ENCODE data around the gene CDH13.

Gene CDH13

DNA sequence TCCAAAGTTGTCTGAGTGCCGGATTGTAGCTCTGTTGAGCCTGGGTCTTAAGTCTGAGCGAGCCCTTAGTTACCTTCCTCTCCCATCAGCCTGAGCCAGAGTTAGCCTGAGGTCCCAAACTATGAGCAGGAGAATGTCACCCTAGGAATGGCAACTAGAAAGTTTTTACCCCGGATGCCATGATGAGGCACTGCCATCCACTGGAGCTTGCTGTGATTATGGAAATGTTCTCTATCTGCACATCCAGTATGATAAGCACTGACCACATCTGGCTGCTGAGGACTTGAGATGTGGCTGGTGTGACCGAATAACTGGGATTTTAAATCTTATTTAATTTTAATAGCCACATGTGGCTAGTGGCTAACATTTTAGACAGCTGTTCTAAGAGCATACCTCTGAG, 550.0 kb downstream of the CDH13 start:
- no peak overlapping the region for H3K27ac ChIP-seq (ENCODE audit: low read depth, low read length)
- no peak overlapping the region for H3K4me3 ChIP-seq (ENCODE audit: low read depth in 1 of 2, low read length in 2 of 2)
- no peak overlapping the region for H3K9ac ChIP-seq (ENCODE audit: low read length)
- H3K9me3 ChIP-seq (ENCODE audit: low read length): no peaks in the 10 kb centered on the region
- no peaks in the 10 kb centered on the region for H3K36me3 ChIP-seq (ENCODE audit: insufficient read depth, low read length)
- no peaks in the 10 kb centered on the region for H3K27me3 ChIP-seq (ENCODE audit: control insufficient read depth in 1 of 2, insufficient read depth in 2 of 2, low read length in 2 of 2)
- no peaks in the 10 kb centered on the region for H3K4me1 ChIP-seq (ENCODE audit: insufficient read depth, low read length)

DNA sequence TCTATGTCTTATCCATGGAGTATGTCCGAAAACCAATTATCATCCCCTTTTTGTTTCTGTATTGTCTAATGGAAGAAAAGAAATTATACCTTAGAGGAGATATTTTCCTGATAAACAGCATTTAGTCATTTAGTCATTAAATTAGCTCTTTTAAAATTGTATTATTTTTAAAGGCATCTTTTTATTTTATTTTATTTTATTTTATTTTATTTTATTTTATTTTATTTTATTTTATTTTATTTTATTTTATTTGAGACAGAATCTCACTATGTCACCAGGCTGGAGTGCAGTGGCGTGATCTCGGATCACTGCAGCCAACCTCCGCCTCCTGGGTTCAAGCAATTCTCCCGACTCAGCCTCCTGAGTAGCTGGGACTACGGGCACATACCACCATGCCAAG, 559.1 kb downstream of the CDH13 start:
- Histone ChIP-seq H3K36me3 (ENCODE audit: insufficient read depth, low read length) (no peaks in the 10 kb centered on the region), H3K4me1 (ENCODE audit: insufficient read depth, low read length) (no peaks in the 10 kb centered on the region)

DNA sequence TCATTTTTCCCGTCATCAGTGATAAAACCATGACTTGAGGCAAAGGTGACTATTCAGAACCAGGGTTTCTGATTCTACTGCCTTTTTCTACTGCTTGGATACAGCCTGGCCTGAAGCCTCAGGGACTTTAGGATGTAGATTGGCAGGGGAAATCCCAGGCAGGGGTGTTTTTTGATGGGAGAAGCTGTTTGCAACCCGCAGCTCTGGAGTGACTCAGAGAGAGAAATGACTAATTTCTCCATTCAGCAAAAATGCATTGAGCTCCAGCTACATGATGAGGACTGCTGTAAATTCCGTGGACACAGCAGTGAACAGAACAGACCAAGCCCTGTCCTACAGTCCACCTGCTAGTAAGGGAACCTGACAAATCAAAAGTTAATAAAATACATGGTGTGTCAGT, 560.6 kb downstream of the CDH13 start:
- no peak overlapping the region for H3K4me3 ChIP-seq (ENCODE audit: low read depth in 1 of 2, low read length in 2 of 2)

More for the DNA sequence above, 559.1 kb downstream of the CDH13 start:
- Histone ChIP-seq H3K27ac (ENCODE audit: low read depth, low read length) (no peak overlapping the region), H3K9ac (ENCODE audit: low read length) (no peak overlapping the region), H3K4me3 (ENCODE audit: low read depth in 1 of 2, low read length in 2 of 2) (no peak overlapping the region), H3K27me3 (ENCODE audit: control insufficient read depth in 1 of 2, insufficient read depth in 2 of 2, low read length in 2 of 2) (no peaks in the 10 kb centered on the region), H3K9me3 (ENCODE audit: low read length) (no peaks in the 10 kb centered on the region)

DNA sequence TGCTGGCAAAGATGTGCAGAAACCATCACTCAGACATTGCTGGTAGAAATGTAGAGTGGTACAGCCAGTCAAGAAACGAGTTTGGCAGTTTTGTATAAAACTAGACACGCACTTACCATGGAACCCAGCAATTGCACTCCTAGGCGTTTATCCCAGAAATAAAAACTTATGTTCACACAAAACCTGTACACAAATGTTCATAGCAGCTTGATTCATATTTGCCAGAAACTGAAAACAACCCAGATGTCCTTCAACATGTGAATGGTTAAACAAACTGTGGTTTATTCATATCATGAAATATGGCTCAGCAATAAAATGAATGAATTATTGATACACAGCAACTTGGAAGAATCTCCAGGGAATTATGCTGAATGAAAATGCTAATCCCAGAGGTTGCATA, 570.0 kb downstream of the CDH13 start:
- H3K9me3 ChIP-seq (ENCODE audit: low read length): no peaks in the 10 kb centered on the region
- no peak overlapping the region for H3K27ac ChIP-seq (ENCODE audit: low read depth, low read length)
- H3K27me3 ChIP-seq (ENCODE audit: control insufficient read depth in 1 of 2, insufficient read depth in 2 of 2, low read length in 2 of 2): no peaks in the 10 kb centered on the region
- no peaks in the 10 kb centered on the region for H3K4me1 ChIP-seq (ENCODE audit: insufficient read depth, low read length)
- H3K9ac ChIP-seq (ENCODE audit: low read length): no peak overlapping the region
- H3K36me3 ChIP-seq (ENCODE audit: insufficient read depth, low read length): no peaks in the 10 kb centered on the region
- H3K4me3 ChIP-seq (ENCODE audit: low read depth in 1 of 2, low read length in 2 of 2): no peak overlapping the region

More for the DNA sequence above, 560.6 kb downstream of the CDH13 start:
- H3K36me3 ChIP-seq (ENCODE audit: insufficient read depth, low read length): no peaks in the 10 kb centered on the region
- no peaks in the 10 kb centered on the region for H3K27me3 ChIP-seq (ENCODE audit: control insufficient read depth in 1 of 2, insufficient read depth in 2 of 2, low read length in 2 of 2)
- no peak overlapping the region for H3K27ac ChIP-seq (ENCODE audit: low read depth, low read length)
- no peaks in the 10 kb centered on the region for H3K4me1 ChIP-seq (ENCODE audit: insufficient read depth, low read length)
- no peak overlapping the region for H3K9ac ChIP-seq (ENCODE audit: low read length)
- H3K9me3 ChIP-seq (ENCODE audit: low read length): no peaks in the 10 kb centered on the region

DNA sequence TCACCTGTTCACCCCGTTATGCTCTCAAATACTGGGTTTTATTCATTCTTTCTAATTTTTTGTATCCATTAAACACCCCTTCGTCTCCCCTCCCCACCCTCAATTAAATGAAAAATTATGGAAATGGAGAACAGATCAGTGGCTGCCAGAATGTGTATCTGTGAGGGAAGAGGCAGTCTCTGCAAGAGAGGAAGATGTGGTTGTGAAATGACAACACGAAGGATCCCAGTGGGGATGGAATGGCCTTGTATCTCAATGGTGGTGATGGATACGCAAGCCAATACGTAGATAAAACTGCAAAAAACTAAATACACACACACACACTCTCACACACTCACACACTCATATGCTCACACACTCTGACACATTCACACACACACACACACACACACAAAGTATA, 570.7 kb downstream of the CDH13 start:
- no peak overlapping the region for H3K4me3 ChIP-seq (ENCODE audit: low read depth in 1 of 2, low read length in 2 of 2)

DNA sequence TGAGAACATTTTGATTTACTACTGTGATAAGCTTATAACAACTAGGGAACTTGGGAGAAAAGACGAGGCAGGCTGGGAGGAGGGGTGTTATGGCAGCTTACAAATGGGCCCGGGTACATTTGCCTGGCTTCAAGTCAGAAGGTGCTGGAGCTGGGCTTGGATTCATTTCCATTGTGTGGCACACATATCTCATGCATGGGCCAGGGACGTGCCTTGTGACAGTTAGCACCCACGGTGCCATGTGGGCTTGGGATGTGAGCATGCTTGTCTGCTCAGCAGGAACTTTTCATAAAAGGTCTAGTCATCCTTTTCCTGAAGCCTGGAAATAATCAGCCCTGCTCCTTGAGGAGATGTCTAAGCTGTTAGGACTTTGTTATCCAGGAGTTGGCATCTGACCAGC, 572.2 kb downstream of the CDH13 start:
- H3K9ac ChIP-seq (ENCODE audit: low read length): no peak overlapping the region
- H3K27ac ChIP-seq (ENCODE audit: low read depth, low read length): no peak overlapping the region
- no peaks in the 10 kb centered on the region for H3K4me1 ChIP-seq (ENCODE audit: insufficient read depth, low read length)
- no peaks in the 10 kb centered on the region for H3K9me3 ChIP-seq (ENCODE audit: low read length)
- H3K27me3 ChIP-seq (ENCODE audit: control insufficient read depth in 1 of 2, insufficient read depth in 2 of 2, low read length in 2 of 2): no peaks in the 10 kb centered on the region
- H3K4me3 ChIP-seq (ENCODE audit: low read depth in 1 of 2, low read length in 2 of 2): no peak overlapping the region
- H3K36me3 ChIP-seq (ENCODE audit: insufficient read depth, low read length): no peaks in the 10 kb centered on the region

More for the DNA sequence above, 570.7 kb downstream of the CDH13 start:
- no peak overlapping the region for H3K27ac ChIP-seq (ENCODE audit: low read depth, low read length)
- no peaks in the 10 kb centered on the region for H3K36me3 ChIP-seq (ENCODE audit: insufficient read depth, low read length)
- no peaks in the 10 kb centered on the region for H3K9me3 ChIP-seq (ENCODE audit: low read length)
- H3K27me3 ChIP-seq (ENCODE audit: control insufficient read depth in 1 of 2, insufficient read depth in 2 of 2, low read length in 2 of 2): no peaks in the 10 kb centered on the region
- H3K9ac ChIP-seq (ENCODE audit: low read length): no peak overlapping the region
- no peaks in the 10 kb centered on the region for H3K4me1 ChIP-seq (ENCODE audit: insufficient read depth, low read length)

DNA sequence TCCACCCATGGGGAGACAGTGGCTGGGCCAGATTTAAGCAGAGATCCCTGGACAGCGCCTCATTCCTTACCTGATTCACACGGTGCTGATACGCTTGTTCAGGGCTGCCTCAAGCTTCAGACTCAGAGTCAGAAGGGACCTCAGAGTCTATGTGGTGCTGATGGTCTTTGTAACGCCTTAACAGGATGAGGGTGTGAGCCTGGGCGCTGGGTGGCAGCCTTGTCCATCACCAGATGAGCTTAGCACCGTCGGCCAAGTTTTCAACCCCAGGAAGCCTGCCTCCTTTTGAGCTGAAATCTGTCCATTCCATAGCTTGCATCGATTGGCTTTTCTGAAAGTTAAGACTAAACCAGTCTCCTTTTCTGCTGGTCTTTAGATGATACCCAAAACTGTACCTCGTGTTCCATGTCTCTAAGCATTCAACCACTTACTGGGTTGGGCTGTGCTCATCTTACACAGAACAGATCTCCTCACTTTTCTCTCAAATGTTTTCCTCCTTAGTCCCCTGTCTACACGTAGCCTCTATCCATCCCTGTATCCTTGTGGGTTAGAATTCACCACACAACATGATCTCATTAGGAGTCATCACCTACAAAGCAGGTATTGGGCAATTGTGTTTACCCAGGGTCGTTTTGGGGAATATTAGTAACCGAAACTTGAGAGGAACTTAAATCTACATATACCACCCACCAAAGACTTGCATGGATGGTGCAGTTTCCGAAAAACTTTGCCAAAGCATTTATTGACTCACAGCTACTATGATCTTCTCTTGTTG, 573.4 kb downstream of the CDH13 start:
- no peak overlapping the region for H3K4me3 ChIP-seq (ENCODE audit: low read depth in 1 of 2, low read length in 2 of 2)
- no peak overlapping the region for H3K9ac ChIP-seq (ENCODE audit: low read length)
- no peak overlapping the region for H3K27ac ChIP-seq (ENCODE audit: low read depth, low read length)
- no peaks in the 10 kb centered on the region for H3K27me3 ChIP-seq (ENCODE audit: control insufficient read depth in 1 of 2, insufficient read depth in 2 of 2, low read length in 2 of 2)
- H3K9me3 ChIP-seq (ENCODE audit: low read length): no peaks in the 10 kb centered on the region
- no peaks in the 10 kb centered on the region for H3K36me3 ChIP-seq (ENCODE audit: insufficient read depth, low read length)
- H3K4me1 ChIP-seq (ENCODE audit: insufficient read depth, low read length): no peaks in the 10 kb centered on the region

DNA sequence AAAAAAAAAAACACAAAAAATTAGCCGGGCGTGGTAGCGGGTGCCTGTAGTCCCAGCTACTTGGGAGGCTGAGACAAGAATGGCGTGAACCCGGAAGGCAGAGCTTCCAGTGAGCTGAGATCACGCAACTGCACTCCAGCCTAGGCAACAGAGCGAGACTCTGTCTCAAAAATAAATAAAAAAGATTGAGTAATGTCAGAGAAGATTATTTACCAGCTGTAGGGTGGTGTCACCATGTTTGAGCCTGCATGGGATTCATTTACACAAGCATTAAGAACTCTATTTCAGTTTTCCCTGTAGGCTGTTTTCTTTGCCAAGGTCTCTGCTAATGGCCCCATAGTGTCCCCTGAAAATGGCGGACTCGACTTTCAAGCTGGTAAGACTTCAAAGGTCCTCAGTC, 575.0 kb downstream of the CDH13 start:
- no peaks in the 10 kb centered on the region for H3K27me3 ChIP-seq (ENCODE audit: control insufficient read depth in 1 of 2, insufficient read depth in 2 of 2, low read length in 2 of 2)

DNA sequence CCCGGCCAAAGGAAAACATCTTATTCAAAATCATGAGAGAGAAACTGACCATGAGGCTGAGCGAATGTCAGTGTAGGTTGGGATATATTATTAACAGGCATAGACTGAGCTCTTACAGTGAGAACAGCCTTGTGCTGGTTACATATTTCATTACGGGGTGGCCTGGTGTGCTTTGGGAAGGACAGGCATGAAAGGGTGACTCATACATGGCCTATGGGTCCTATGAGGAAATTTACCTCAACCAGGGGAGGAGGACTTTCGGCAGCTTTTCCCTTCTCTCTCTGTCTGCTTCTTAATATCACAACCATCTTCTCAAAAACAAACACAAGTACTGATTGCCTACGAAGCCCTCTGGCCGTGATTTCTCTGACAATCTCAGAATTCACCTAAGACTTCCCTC, 579.1 kb downstream of the CDH13 start:
- no peak overlapping the region for H3K4me3 ChIP-seq (ENCODE audit: low read depth in 1 of 2, low read length in 2 of 2)
- H3K9me3 ChIP-seq (ENCODE audit: low read length): no peaks in the 10 kb centered on the region
- no peaks in the 10 kb centered on the region for H3K36me3 ChIP-seq (ENCODE audit: insufficient read depth, low read length)

More for the DNA sequence above, 575.0 kb downstream of the CDH13 start:
- Histone ChIP-seq H3K36me3 (ENCODE audit: insufficient read depth, low read length) (no peaks in the 10 kb centered on the region), H3K27ac (ENCODE audit: low read depth, low read length) (no peak overlapping the region), H3K9ac (ENCODE audit: low read length) (no peak overlapping the region), H3K4me1 (ENCODE audit: insufficient read depth, low read length) (no peaks in the 10 kb centered on the region), H3K4me3 (ENCODE audit: low read depth in 1 of 2, low read length in 2 of 2) (no peak overlapping the region), H3K9me3 (ENCODE audit: low read length) (no peaks in the 10 kb centered on the region)

DNA sequence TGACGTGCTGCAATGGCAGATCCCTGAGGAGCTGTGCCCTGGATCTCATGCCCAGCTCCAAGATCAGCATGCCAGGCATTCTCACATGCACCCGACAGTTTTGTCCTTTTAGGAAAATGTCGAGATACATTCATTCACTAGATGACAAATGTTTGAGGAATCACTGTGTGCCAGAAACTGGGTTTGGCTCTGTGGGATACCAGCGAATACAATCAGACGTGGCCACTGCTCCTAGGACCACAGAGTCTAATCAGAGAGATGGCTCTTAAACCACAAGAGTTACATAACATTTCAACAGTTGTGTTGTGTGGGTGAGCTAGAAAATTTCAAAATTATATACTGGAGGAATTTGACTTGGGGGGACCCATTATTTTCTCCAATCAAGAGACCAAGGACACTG, 579.7 kb downstream of the CDH13 start:
- H3K4me1 ChIP-seq (ENCODE audit: insufficient read depth, low read length): no peaks in the 10 kb centered on the region
- no peak overlapping the region for H3K27ac ChIP-seq (ENCODE audit: low read depth, low read length)
- no peaks in the 10 kb centered on the region for H3K36me3 ChIP-seq (ENCODE audit: insufficient read depth, low read length)
- H3K9ac ChIP-seq (ENCODE audit: low read length): no peak overlapping the region
- H3K27me3 ChIP-seq (ENCODE audit: control insufficient read depth in 1 of 2, insufficient read depth in 2 of 2, low read length in 2 of 2): no peaks in the 10 kb centered on the region
- H3K4me3 ChIP-seq (ENCODE audit: low read depth in 1 of 2, low read length in 2 of 2): no peak overlapping the region
- no peaks in the 10 kb centered on the region for H3K9me3 ChIP-seq (ENCODE audit: low read length)

More for the DNA sequence above, 579.1 kb downstream of the CDH13 start:
- H3K27me3 ChIP-seq (ENCODE audit: control insufficient read depth in 1 of 2, insufficient read depth in 2 of 2, low read length in 2 of 2): no peaks in the 10 kb centered on the region
- H3K9ac ChIP-seq (ENCODE audit: low read length): no peak overlapping the region
- no peaks in the 10 kb centered on the region for H3K4me1 ChIP-seq (ENCODE audit: insufficient read depth, low read length)
- no peak overlapping the region for H3K27ac ChIP-seq (ENCODE audit: low read depth, low read length)

DNA sequence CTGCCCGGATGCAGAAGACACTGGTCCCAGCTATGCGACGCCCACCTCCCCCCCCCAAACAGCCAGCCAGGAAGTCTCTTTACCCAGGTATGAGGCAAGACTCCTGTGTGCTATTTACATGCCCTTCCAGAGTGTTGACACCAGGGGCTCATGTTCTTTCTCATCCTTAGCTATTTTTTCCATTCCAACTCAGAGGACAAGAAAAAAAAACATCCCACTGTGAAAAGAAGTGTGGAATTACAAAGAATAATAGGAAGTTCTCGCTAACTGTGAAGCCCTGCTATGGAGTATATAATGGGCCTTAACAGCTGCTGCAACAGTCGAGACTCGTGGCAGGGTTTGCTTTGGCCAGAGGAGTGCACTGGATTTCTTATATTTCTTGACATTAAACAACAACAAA, 584.9 kb downstream of the CDH13 start:
- no peaks in the 10 kb centered on the region for H3K9me3 ChIP-seq (ENCODE audit: low read length)
- H3K36me3 ChIP-seq (ENCODE audit: insufficient read depth, low read length): no peaks in the 10 kb centered on the region
- no peaks in the 10 kb centered on the region for H3K4me1 ChIP-seq (ENCODE audit: insufficient read depth, low read length)
- no peak overlapping the region for H3K27ac ChIP-seq (ENCODE audit: low read depth, low read length)
- H3K4me3 ChIP-seq (ENCODE audit: low read depth in 1 of 2, low read length in 2 of 2): no peak overlapping the region
- H3K9ac ChIP-seq (ENCODE audit: low read length): no peak overlapping the region
- no peaks in the 10 kb centered on the region for H3K27me3 ChIP-seq (ENCODE audit: control insufficient read depth in 1 of 2, insufficient read depth in 2 of 2, low read length in 2 of 2)

DNA sequence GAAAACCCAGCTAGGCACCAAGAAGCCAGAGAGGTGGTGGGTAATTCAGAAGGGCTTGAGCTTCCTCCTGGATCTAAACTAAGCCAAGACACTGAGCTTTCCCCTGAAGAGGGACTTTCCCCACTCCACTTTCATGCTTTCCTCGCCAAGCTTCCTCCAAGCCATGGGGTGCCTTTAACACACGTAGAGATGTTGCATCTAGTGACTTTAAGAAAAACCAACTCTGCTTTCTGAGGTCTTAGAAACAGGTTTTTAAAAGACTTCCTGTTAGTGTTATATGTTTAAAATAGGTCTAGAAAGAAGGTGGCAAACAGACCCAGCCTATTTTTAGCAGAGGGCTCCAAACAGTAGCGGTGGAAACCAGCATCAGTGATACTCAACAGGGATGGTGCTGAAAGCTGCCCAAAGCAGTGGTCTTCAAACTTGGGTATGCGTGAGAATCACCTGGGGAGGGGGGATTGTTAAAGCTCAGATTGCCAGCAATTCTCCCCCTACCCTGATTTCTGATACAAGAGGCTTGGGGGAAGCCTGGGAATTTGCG, 585.6 kb downstream of the CDH13 start:
- no peak overlapping the region for H3K27ac ChIP-seq (ENCODE audit: low read depth, low read length)
- no peaks in the 10 kb centered on the region for H3K4me1 ChIP-seq (ENCODE audit: insufficient read depth, low read length)
- no peaks in the 10 kb centered on the region for H3K9me3 ChIP-seq (ENCODE audit: low read length)
- H3K9ac ChIP-seq (ENCODE audit: low read length): no peak overlapping the region
- no peaks in the 10 kb centered on the region for H3K27me3 ChIP-seq (ENCODE audit: control insufficient read depth in 1 of 2, insufficient read depth in 2 of 2, low read length in 2 of 2)
- no peaks in the 10 kb centered on the region for H3K36me3 ChIP-seq (ENCODE audit: insufficient read depth, low read length)
- no peak overlapping the region for H3K4me3 ChIP-seq (ENCODE audit: low read depth in 1 of 2, low read length in 2 of 2)

All from muscle layer of colon (tissue), 2 donors.